Choroid plexus epithelial cell (primary cell): ENCODE measurements around the gene MAP4K4.

Experiments
- DNase-seq: peaks from one replicate; pipeline ENCODE4 v3.0.0-alpha.2; 2010; ENCODE audit warnings: low read depth
- H3K4me3 ChIP-seq: 2 replicates; pipeline ENCODE4 v1.5.1; 2011; ENCODE audit warnings: low read depth, mild to moderate bottlenecking, control low read depth, low read length, moderate library complexity
- TF ChIP-seq, protein P1 (sequence below): conservative IDR thresholded peaks from 2 replicates; pipeline ENCODE4 v1.5.1; 2011; ENCODE audit warnings: low read depth, mild to moderate bottlenecking, control low read depth, inconsistent platforms, low read length, moderate library complexity

The MAP4K4 gene

DNA sequence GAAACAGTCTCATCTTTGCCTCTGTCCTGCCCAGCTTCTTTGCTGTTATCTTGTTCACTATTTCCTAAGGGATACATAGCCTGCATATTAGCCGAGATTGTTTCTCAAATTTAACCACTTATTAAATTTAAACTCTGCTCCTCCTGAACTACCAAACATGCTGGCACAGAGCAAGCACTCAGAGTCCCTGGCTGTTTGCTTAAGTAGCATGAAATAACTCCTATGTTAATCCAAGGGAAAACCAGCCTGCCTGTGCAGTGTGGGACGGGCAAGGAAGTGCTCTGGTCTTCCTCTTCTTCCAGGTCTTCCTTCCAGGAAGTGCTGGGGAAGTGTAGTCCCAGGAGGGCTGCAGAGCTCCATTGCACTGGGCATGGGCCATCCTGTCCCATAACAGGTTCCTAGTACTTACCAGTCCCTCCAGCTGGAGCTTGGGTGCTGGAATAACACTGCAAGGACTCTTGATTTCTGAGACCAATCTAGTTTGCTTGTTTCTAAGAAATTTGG, 198.4 kb downstream of the MAP4K4 start:
- H3K4me3 ChIP-seq, result no peak overlapping the region
- TF ChIP-seq, protein P1, sequence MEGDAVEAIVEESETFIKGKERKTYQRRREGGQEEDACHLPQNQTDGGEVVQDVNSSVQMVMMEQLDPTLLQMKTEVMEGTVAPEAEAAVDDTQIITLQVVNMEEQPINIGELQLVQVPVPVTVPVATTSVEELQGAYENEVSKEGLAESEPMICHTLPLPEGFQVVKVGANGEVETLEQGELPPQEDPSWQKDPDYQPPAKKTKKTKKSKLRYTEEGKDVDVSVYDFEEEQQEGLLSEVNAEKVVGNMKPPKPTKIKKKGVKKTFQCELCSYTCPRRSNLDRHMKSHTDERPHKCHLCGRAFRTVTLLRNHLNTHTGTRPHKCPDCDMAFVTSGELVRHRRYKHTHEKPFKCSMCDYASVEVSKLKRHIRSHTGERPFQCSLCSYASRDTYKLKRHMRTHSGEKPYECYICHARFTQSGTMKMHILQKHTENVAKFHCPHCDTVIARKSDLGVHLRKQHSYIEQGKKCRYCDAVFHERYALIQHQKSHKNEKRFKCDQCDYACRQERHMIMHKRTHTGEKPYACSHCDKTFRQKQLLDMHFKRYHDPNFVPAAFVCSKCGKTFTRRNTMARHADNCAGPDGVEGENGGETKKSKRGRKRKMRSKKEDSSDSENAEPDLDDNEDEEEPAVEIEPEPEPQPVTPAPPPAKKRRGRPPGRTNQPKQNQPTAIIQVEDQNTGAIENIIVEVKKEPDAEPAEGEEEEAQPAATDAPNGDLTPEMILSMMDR, result no peak
- DNase-seq, result no peak

DNA sequence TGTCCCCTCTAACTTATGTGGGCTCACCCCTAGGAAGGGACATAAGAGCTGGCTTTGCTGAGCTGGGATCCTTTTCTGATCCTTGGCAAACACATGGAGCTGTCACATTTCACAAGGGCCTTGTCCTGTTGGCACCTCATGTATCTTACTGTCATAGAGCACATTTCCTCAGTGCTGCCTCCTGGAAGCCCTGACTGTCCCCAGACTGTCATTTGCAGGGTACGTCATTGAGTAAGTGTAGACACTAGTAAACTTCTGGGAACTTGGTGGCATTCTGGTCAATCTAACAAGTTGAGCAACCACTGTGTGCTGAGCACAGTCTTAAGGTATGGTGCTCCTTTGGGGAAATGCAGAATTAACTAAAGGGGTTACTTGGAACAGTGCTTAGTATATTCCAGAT, 199.8 kb downstream of the MAP4K4 start:
- no peak overlapping the region for H3K4me3 ChIP-seq
- TF ChIP-seq, protein P1, result no peak
- no peak for DNase-seq

DNA sequence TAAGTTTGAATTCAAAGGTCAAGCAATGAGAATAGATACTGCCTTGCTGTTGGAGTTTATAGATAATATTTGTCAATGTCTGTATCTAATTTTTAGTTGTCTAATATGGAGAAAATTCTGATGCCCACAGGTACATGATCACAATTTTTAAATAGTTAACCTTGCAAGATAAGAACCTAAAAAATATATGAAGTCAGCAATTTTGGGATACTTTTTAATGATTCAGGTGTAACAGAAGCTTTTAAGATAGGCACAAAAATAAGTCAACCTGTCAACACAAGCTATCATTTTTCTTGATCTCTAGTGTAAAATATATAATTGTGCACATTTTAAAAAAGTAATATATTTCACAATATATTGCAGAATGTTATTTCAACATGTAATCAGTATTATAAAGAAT, 201.8 kb downstream of the MAP4K4 start:
- DNase-seq, result no peak
- TF ChIP-seq, protein P1, result no peak
- H3K4me3 ChIP-seq, result no peak overlapping the region

DNA sequence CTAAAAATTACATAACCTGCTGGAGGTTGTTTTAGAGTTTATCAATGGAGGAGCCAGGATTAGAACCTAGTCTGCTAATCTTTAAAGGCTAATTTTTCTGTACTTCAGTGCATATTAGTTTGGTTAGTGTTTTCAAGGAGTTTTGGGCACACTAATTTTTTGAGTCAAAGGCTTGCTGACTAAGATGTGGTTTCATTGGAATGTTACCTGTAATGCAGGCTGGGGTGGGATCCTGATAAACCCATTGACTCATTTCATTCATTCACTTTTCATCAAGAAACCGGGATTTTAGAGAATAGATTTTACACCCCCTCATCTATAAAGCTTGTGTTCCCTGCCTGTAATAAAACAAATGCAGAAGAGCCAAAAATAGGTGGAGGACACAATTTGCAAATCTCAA, 202.4 kb downstream of the MAP4K4 start:
- H3K4me3 ChIP-seq, result no peak overlapping the region
- TF ChIP-seq, protein P1, result no peak
- no peak for DNase-seq

DNA sequence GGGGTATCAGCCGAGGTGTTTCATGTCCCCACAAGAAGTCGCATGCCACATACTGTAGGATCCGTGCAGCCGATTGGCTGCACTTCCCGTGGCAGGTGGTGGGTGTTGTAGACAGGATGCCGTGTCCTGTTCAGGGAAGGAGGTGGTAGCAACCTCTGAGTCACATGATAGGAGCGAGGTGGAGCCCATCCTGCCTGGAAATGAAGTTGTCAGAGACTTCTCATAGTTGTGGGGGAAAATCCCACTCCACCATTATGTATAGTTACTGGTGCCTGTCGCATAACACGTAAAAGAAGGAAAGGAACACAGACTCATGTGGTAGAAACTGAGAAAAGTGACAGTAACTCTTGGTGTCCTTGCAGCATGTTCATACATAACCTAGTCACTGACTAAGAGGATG, 202.9 kb downstream of the MAP4K4 start:
- DNase-seq, result no peak
- TF ChIP-seq, protein P1, result no peak
- no peak overlapping the region for H3K4me3 ChIP-seq

DNA sequence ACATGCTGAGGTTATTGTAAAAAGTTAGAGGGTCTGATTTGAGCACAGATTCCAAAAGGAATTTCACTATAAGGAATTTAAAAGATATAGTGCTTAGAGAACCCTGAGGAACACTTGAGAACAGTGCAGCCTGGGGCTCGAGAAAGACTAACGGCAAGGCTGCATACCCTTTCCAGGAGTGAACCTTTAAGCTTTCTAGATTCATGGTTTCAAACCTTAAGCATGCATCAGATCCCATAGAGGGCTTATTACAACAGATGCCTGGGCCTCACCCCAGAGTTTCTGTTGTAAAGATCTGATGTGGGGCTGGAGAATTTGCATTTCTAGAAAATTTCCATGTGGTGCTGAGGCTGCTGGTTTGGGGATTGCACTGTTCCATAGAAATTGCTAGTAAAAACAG, 203.7 kb downstream of the MAP4K4 start:
- no peak overlapping the region for H3K4me3 ChIP-seq
- no peak for DNase-seq
- TF ChIP-seq, protein P1, result no peak

DNA sequence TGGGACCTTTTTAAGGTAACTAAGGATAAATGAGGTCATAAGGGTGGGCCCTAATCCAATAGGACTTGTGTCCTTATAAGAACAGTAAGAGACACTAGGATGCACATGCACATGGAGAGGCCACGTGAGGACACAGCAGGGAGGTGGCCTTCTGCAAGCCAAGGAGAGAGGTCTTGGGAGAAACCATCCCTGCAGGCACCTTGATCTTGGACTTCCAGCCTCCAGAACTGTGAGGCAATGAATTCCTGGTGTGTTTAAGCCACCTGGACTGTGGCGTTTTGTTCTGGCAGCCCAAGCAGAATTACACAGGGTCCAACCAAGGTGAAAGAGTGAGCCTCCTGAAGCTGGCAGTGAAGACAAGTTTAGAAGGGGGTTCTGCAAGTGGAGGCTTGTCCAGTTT, 204.7 kb downstream of the MAP4K4 start:
- TF ChIP-seq, protein P1, result no peak
- no peak for DNase-seq
- H3K4me3 ChIP-seq, result no peak overlapping the region
